GM19043 (cell line): Measurements from ENCODE around the gene ELAVL2.
"Not testable (repeated sequence)": the region's sequence is repeated elsewhere in the genome, so short reads cannot be mapped to it uniquely, and the experiment has no call there.

Experiments used
- ATAC-seq: cut with Tn5 transposase; IDR thresholded peaks from one replicate; pipeline ENCODE4 v1.9.1; 2021; ENCODE audit warnings: low read depth; ENCODE audit not compliant: unreplicated experiment

Gene ELAVL2

GRCh38 chr9:23730364-23730763 is 95.7 kb downstream of the ELAVL2 start:
- no peak for ATAC-seq

- no peak for ATAC-seq
Observed at GRCh38 chr9:23728736-23729135, 97.3 kb downstream of the ELAVL2 start.

GRCh38 chr9:23725279-23725946 is 100.6 kb downstream of the ELAVL2 start:
- ATAC-seq: no peak

GRCh38 chr9:23723672-23724071 is 102.4 kb downstream of the ELAVL2 start:
- ATAC-seq: no peak

GRCh38 chr9:23723048-23723447 is 103.0 kb downstream of the ELAVL2 start:
- not testable (repeated sequence) for ATAC-seq

- ATAC-seq: no peak
Observed at GRCh38 chr9:23721466-23721865, 104.6 kb downstream of the ELAVL2 start.

DNA sequence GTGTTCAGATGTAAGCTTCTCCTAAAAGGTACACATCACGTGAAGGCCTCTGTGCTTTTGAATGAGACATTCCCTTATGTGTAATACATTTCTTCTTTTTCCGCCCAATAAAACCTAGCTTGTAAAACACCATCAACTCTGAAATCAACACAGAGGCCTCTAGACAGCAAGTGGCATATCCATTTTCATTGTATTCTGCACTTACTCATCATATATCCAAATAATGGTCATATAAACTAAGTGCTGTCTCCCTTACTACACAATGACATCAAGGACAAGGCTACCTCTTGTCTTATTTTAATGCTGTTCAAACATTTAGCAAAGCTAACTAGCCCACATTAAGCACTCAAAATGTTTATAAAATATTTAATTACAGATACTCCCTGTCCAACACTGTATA is 108.5 kb downstream of the ELAVL2 start:
- ATAC-seq: no peak

DNA sequence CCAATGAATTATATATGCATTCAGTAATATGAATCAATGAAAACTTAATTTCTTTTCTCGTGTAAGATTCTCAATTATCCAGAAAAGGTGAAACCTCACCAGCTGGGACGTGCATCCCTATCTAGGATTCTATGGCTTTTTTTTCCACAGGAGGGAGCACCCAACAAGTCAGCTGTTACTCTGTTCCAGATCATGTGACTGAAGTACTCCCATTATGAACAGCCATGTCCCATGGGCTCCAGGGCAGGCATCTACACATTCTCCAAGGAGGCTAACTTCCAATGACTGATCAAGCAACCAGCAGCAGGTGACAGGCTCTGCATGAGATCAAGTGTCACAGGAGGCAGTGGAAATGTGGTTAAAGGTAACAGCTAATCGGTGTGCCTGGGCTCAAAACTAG is 118.8 kb downstream of the ELAVL2 start:
- ATAC-seq: no peak

DNA sequence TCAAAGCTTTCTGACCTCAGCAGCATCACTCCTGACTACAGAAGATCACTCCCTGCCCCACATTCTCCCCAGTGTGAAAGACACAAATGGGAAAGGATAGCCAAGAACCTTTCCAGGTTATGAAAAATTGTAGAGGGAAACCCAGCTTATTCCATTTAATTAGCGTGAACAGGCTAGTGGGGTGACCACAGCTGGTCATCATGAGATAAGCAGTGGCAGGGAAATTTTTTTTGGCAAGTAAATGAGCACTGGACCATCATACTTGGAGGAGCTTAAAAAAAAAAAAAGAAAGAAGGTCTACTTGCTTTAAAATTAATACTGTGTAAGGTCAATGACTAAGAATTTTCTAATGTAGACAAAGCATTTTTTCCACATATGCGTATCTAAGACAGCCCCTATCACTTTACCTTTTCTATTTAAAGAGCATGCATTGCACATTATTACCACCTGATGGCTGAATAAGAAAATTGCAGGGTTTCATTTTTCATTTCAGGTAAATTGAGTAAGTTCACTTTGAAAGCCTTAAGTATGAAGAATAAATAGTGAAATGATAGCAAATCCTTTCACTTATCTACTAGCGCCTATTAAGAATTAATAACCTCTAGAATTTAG is 123.6 kb downstream of the ELAVL2 start:
- no peak for ATAC-seq

- no peak for ATAC-seq
Observed at GRCh38 chr9:23701291-23701690, 124.7 kb downstream of the ELAVL2 start.

GRCh38 chr9:23700359-23700758 is 125.7 kb downstream of the ELAVL2 start:
- ATAC-seq: no peak

- no peak for ATAC-seq
Observed at GRCh38 chr9:23698161-23698560, 127.9 kb downstream of the ELAVL2 start.

GRCh38 chr9:23695572-23695971 is 130.5 kb downstream of the ELAVL2 start:
- no peak for ATAC-seq

GRCh38 chr9:23693374-23693773 is 132.7 kb downstream of the ELAVL2 start:
- ATAC-seq: no peak

DNA sequence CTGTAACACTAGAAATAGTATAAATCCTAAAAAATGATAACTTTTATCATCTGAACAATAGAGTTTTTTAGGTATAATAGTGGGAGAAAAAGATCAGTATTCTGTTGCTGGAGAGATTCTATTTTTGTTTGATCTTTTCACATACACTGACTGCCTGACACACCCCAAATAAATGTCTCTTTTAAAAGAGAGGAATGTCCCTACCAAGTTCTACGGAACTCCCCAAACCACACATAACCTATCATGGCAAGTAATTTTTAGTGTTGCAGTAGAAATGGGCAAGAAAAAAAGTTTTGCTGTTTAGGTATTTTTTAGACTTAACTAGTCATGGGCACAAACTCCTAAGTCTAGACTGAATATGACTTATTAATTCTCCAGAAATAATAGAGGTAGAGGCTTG is 139.1 kb downstream of the ELAVL2 start:
- ATAC-seq: no peak

DNA sequence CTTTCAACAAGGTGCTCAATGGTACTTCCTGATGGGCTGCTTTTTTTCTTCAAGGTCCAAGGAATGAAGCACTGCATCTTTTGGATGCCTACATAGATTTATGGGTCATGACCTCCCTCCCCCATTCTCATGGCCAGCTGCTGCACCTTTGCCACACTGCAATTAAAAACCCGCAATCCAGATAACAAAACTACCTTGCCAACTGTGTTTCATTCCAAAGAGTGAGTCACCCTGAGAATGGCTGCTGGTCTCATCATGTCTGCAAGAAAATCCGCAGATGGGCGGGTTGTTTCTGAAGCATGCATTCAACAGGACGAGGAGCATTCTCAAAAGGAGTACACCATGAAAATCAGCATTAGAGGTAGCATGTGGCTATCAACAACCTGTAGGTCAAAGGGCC is 139.8 kb downstream of the ELAVL2 start:
- ATAC-seq: no peak

GRCh38 chr9:23683611-23684061 is 142.4 kb downstream of the ELAVL2 start:
- ATAC-seq: no peak

- ATAC-seq: no peak
Observed at GRCh38 chr9:23682891-23683431, 143.1 kb downstream of the ELAVL2 start.

- no peak for ATAC-seq
Observed at GRCh38 chr9:23682352-23682751, 143.7 kb downstream of the ELAVL2 start.

GRCh38 chr9:23677446-23677845 is 148.6 kb downstream of the ELAVL2 start:
- ATAC-seq: no peak

DNA sequence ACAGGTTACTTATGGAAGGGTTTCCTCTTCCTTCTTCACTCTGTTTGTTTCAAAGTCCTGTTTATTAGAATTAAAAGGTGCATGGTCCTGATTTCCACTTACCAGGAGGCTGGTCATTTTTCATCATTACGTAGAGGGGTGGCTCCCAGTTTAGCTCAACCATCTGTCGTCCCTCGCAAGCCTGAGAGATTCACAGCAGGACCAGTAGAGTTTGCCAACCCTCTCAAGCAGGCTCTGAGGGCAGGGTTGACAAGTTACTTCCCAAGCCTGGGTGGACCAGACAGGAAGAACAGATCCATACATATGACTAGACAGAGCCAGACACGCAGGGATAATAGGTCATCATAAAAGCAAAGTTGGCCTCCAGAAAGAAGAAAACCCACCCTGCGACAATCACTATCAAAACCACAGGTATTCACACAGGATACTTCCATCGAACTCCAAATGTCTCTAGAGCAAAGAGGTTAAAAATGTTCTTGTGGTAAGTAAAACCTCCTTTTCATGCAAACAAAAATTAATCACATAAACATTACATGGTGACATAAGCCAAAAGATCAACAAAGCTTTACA is 151.9 kb downstream of the ELAVL2 start:
- ATAC-seq: no peak

- ATAC-seq: no peak
Observed at GRCh38 chr9:23672151-23672550, 153.9 kb downstream of the ELAVL2 start.
